Kidney (tissue), 14 donors: Measurements from ENCODE around the gene PRXL2A. TPM values are rescaled to one million over a fixed set of nuclear protein-coding genes. Genes with fewer than 3 reads are reported as not detected.

Source experiments
- DNase-seq, 5 donors: peaks; one replicate each; pipeline ENCODE4 v3.0.0-alpha.2; 2013 to 2020
- FAIRE-seq: peaks from 2 replicates; lab custom pipeline; 2012; peaks lifted over from hg19 to GRCh38; lab: Jason Lieb, UNC
- H3K27ac ChIP-seq, 2 donors: one replicate each; pipeline ENCODE4 v1.7.0; 2013; ENCODE audit warnings: low read depth in 2 of 2, low read length in 2 of 2, inconsistent platforms in 1 of 2
- H3K27me3 ChIP-seq: one replicate; pipeline ENCODE4 v1.7.1; 2013; ENCODE audit warnings: low read length, inconsistent platforms; ENCODE audit not compliant: control insufficient read depth, insufficient read depth
- H3K36me3 ChIP-seq, 3 donors: one replicate each; pipeline versions ENCODE4 v1.7.0 to v1.7.1; 2013; ENCODE audit warnings: low read length in 3 of 3, control low read depth in 1 of 3, inconsistent platforms in 1 of 3; ENCODE audit not compliant: insufficient read depth in 3 of 3, control insufficient read depth in 2 of 3
- H3K4me1 ChIP-seq, 3 donors: one replicate each; pipeline versions ENCODE4 v1.7.0 to v1.7.1; 2013; ENCODE audit warnings: low read length in 3 of 3, inconsistent platforms in 1 of 3, low read depth in 1 of 3; ENCODE audit not compliant: control insufficient read depth in 2 of 3, insufficient read depth in 2 of 3
- H3K4me3 ChIP-seq, 3 donors: one replicate each; pipeline versions ENCODE4 v1.7.0 to v1.8.1; 2013; ENCODE audit warnings: low read length in 3 of 3, control low read depth in 1 of 3, inconsistent platforms in 1 of 3
- H3K9ac ChIP-seq, 3 donors: one replicate each; pipeline versions ENCODE4 v1.7.0 to v1.7.1; 2013; ENCODE audit warnings: low read length in 3 of 3, control low read depth in 1 of 3, inconsistent platforms in 1 of 3
- H3K9me3 ChIP-seq, 3 donors: one replicate each; pipeline versions ENCODE4 v1.7.0 to v1.7.1; 2013; ENCODE audit warnings: low read length in 3 of 3, control low read depth in 1 of 3, inconsistent platforms in 1 of 3; ENCODE audit not compliant: control insufficient read depth in 2 of 3, insufficient read depth in 1 of 3
- CTCF ChIP-seq: IDR thresholded peaks from 3 replicates; pipeline ENCODE4 v1.5.1; 2012; ENCODE audit warnings: mild to moderate bottlenecking, moderate library complexity, borderline replicate concordance; ENCODE audit not compliant: insufficient read depth; ENCODE audit errors: extremely low read depth
- intact Hi-C: fragments of 100-400 bp; cut with DNase I; formaldehyde crosslinking; loops from one replicate; pipeline ENCODE4 v1.11.1; 2022
- polyA plus RNA-seq: library from polyadenylated mRNA; stranded (reverse); fragments of 350-450 nt; fragmentation: Illumina TruSeq; extraction: RNeasy Lipid Tissue Mini Kit (QIAGEN cat#74804); gene quantifications from one replicate; pipeline ENCODE4 v1.2.3, GENCODE V29; 2014; ENCODE audit warnings: low read depth, low replicate concordance; ENCODE audit not compliant: insufficient read depth
- total RNA-seq: library from RNA; stranded (reverse); fragmentation: NEBNext Ultra II Directional; extraction: Animal tissue kit (Norgen Biotek cat#: 25700); gene quantifications from one replicate; pipeline ENCODE4 v1.2.1, GENCODE V29; 2021
- donor health status: control.
- donor health status: control.
- donor health status: control.
- donor health status: control.
- donor health status: control.
- donor health status: DM: yes; HTN: yes; CAD: no.
- donor health status: Normal renal cell carcinoma (clear cell type).

Gene PRXL2A
- total and polyA plus RNA-seq, 2 donors from 2014 or later: 69.4 to 101 TPM

- peaks cover 7 to 69% (median 62%) of the 10 kb centered on the region in 3 donors for H3K4me1 ChIP-seq
- intact Hi-C loops: no loop called here
- FAIRE-seq (no peak), DNase-seq (no peak)
- H3K36me3 ChIP-seq: peaks cover 2 to 5% (median 2%) of the 10 kb centered on the region in 3 donors
- peak overlapping the region; percentile 59 to 84 for H3K27ac ChIP-seq
- TF ChIP-seq CTCF: no peak
- no peaks in the 10 kb centered on the region for H3K27me3 ChIP-seq
- H3K9me3 ChIP-seq: no peaks in the 10 kb centered on the region
- H3K9ac ChIP-seq: no peak overlapping the region
- H3K4me3 ChIP-seq: no peak overlapping the region
Measured at GRCh38 chr10:80466724-80467326, 58.5 kb downstream of the PRXL2A start.

GRCh38 chr10:80468002-80468401 lies 59.7 kb downstream of the PRXL2A start:
- intact Hi-C loops: no loop called here
- H3K9ac ChIP-seq: peak overlapping the region in 1 of 3 donors; percentile 9
- peaks cover 7 to 73% (median 65%) of the 10 kb centered on the region in 3 donors for H3K4me1 ChIP-seq
- no peak overlapping the region for H3K4me3 ChIP-seq
- peak in 2 of 5 donors; percentile 55 to 93 for DNase-seq
- FAIRE-seq: no peak
- H3K27ac ChIP-seq: peak overlapping the region; percentile 59 to 84
- no peaks in the 10 kb centered on the region for H3K9me3 ChIP-seq
- no peaks in the 10 kb centered on the region for H3K27me3 ChIP-seq
- TF ChIP-seq CTCF: no peak
- H3K36me3 ChIP-seq: peaks cover 2 to 5% (median 2%) of the 10 kb centered on the region in 3 donors

- no peak overlapping the region for H3K4me3 ChIP-seq
- FAIRE-seq (no peak), DNase-seq (peak in 1 of 5 donors; percentile 54)
- peaks cover 2 to 5% (median 2%) of the 10 kb centered on the region in 3 donors for H3K36me3 ChIP-seq
- no peaks in the 10 kb centered on the region for H3K27me3 ChIP-seq
- TF ChIP-seq CTCF: no peak
- peak overlapping the region; percentile 34 to 71 for H3K27ac ChIP-seq
- no peak overlapping the region for H3K9ac ChIP-seq
- H3K4me1 ChIP-seq: peaks cover 4 to 70% (median 64%) of the 10 kb centered on the region in 3 donors
- intact Hi-C loops: no loop called here
- no peaks in the 10 kb centered on the region for H3K9me3 ChIP-seq
Measured at GRCh38 chr10:80468806-80469421, 60.6 kb downstream of the PRXL2A start.
